ENCODE measurements around the gene LHFPL4.

DNA sequence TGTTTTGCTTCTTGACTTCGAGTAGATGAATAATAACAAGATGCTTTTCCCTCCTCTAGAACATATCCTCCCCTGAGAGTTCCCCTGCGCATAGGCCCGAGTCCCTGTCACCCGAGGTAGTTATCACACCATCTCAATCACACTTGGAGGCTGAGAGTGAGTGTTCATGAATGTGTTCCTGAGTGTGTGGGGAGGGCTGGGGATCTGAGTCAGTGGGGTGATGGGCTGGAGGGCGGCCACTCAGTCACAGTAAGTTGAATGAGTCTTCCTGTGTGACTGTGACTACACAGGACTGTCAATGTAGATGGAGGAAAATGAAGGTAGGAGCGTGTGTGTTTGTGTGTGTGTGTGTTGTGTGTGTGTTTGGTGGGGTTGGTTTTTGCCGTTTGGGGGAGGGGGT lies 85.2 kb downstream of the LHFPL4 start:
- TF ChIP-seq JUND (IDR thresholded peaks at IDR 0.05; ENCODE audit: low read length) (no peak), EZH2 (IDR thresholded peaks at IDR 0.05; ENCODE audit: low read depth, low read length, severe bottlenecking) (no peak), ASH2L (IDR thresholded peaks at IDR 0.05; ENCODE audit: low read length) (no peak), CTCF (IDR thresholded peaks at IDR 0.05; ENCODE audit: control extremely low read depth in 1 of 3, insufficient read depth in 1 of 3, low read depth in 1 of 3, low read length in 3 of 3) (no peak), YY1 (IDR thresholded peaks at IDR 0.05; ENCODE audit: low read depth, low read length) (no peak), SP2 (IDR thresholded peaks at IDR 0.05; ENCODE audit: low read length) (no peak), CBX8 (IDR thresholded peaks at IDR 0.05; ENCODE audit: borderline replicate concordance, low read depth, low read length) (no peak), BACH1 (IDR thresholded peaks at IDR 0.05; ENCODE audit: low read length) (no peak), KDM1A (IDR thresholded peaks at IDR 0.05; ENCODE audit: borderline replicate concordance, low read length) (no peak)

Measured in H1 (cell line).